Right atrium auricular region (tissue), 2 donors: Measurements from ENCODE around the gene CYP27A1. TPM values are rescaled to one million over a fixed set of nuclear protein-coding genes. Genes with fewer than 3 reads are reported as not detected.

Experiments
- DNase-seq: peaks from one replicate; pipeline ENCODE4 v3.0.0-alpha.2; 2019; ENCODE audit warnings: low spot score
- H3K27ac ChIP-seq, 2 donors: fragments of 200-600 bp; sonication (generic); 1 replicate in 1 of 2; 2 replicates in 1 of 2; pipeline ENCODE4 v1.5.1; 2016 to 2019
- H3K27me3 ChIP-seq, 2 donors: fragments of 200-600 bp; sonication (generic); one replicate each; pipeline versions ENCODE4 v1.5.1 to v1.6.0; 2017 to 2019
- H3K36me3 ChIP-seq: fragments of 200-600 bp; sonication (generic); one replicate; pipeline ENCODE4 v1.5.1; 2016
- H3K4me1 ChIP-seq, 2 donors: fragments of 200-600 bp; sonication (generic); one replicate each; pipeline versions ENCODE4 v1.5.1 to v1.6.0; 2017 to 2019
- H3K4me3 ChIP-seq, 2 donors: fragments of 200-600 bp; sonication (generic); 1 replicate in 1 of 2; 2 replicates in 1 of 2; pipeline ENCODE4 v1.5.1; 2017 to 2019; ENCODE audit warnings: mild to moderate bottlenecking in 1 of 2, moderate library complexity in 1 of 2
- H3K9me3 ChIP-seq, 2 donors: fragments of 200-600 bp; sonication (generic); one replicate each; pipeline ENCODE4 v1.5.1; 2019
- total RNA-seq, 2 donors: library from RNA; depleted of rRNA; stranded (reverse); fragments of >200 nt; gene quantifications; one replicate each; pipeline ENCODE4 v1.1.0, GENCODE V29; 2016
- TF ChIP-seq, protein P1 (sequence below), 2 donors: fragments of 200-600 bp; sonication (generic); IDR thresholded peaks; one replicate each; pipeline ENCODE4 v1.5.1; 2019; ENCODE audit warnings: antibody characterized with exemption in 2 of 2

Gene CYP27A1
- total RNA-seq, 2 donors from 2014 or later = 17.2 to 23.4 TPM

DNA sequence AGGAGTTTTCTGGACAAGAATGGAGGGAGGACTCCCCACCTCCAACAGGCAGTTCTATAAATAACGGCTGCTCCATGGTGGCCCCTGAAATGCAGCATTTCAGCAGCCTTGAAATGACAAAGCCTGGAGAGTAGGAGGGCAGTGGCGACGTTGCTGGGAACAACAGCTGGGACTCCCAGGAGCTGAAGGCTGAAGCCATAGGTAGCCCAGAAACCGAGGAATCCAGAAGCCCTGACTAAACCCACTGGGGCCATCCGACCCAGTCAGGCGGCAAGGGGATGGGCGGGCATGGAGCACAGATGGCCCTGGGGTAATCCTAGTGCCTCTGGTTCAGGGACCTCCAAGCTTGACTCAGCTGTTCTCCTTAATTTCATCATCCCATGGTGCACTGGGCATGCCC, 40.7 kb downstream of the CYP27A1 start:
- H3K27me3 ChIP-seq = no peaks in the 10 kb centered on the region
- no peaks in the 10 kb centered on the region for H3K9me3 ChIP-seq
- H3K4me3 ChIP-seq = no peak overlapping the region
- no peaks in the 10 kb centered on the region for H3K4me1 ChIP-seq
- H3K36me3 ChIP-seq = no peaks in the 10 kb centered on the region
- TF ChIP-seq, protein P1, sequence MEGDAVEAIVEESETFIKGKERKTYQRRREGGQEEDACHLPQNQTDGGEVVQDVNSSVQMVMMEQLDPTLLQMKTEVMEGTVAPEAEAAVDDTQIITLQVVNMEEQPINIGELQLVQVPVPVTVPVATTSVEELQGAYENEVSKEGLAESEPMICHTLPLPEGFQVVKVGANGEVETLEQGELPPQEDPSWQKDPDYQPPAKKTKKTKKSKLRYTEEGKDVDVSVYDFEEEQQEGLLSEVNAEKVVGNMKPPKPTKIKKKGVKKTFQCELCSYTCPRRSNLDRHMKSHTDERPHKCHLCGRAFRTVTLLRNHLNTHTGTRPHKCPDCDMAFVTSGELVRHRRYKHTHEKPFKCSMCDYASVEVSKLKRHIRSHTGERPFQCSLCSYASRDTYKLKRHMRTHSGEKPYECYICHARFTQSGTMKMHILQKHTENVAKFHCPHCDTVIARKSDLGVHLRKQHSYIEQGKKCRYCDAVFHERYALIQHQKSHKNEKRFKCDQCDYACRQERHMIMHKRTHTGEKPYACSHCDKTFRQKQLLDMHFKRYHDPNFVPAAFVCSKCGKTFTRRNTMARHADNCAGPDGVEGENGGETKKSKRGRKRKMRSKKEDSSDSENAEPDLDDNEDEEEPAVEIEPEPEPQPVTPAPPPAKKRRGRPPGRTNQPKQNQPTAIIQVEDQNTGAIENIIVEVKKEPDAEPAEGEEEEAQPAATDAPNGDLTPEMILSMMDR (IDR thresholded peaks at IDR 0.05) = no peak
- H3K27ac ChIP-seq = no peak overlapping the region
- DNase-seq = peak; percentile 42

DNA sequence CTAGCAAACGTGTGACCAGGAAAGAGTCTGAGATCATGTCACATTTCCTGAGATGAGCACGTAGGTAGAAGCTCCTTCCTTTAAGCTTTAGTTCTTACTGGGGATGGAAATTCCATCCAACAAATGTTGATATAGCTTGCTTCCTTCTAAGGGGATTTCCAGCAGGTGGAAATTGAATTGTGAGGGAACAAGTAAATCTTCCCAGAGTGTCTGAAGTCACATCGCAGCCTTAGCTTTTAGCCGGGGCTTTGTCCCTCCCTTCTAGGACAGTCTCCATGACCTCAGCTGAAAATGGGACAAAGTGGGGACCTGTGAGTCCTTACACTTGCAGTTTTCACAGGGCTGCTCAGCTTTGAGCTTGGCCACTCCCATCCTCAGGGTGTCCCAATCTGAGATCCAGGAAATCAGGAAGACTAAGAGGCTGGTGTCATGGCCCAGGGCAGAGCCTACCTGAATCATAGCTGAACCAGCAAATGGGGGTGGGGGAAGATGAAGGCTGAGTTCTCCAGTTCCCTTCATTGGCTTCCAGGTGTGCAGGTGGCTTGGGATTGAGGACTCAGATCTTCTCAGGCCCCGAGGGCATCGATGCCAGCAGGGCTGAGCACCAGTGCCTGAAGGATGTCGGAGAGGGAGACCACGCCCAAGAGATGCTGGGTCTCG, 41.4 kb downstream of the CYP27A1 start:
- TF ChIP-seq, protein P1 (IDR thresholded peaks at IDR 0.05) = no peak
- H3K27me3 ChIP-seq = no peaks in the 10 kb centered on the region

DNA sequence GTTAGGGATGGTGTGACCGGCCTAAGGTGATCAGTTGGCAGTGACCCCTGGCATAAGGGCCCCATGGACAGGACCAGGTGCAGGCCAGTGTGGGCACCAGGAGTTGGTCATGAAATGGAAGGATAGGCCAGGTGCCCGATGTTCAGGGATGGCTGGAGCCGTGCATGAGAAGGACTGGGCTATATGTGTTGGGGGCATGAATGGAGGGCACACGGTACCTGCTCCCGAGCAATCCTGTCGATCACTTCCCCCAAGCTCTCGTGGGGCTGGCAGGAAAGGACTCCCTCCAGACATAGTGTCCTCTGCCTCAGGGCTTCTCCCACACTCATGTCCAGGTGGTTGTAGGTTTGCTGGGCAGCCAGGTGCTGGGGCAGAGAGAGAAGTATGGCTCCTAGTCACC, 42.1 kb downstream of the CYP27A1 start:
- Histone ChIP-seq H3K4me3 (no peak overlapping the region), H3K36me3 (no peaks in the 10 kb centered on the region), H3K4me1 (no peaks in the 10 kb centered on the region), H3K27me3 (no peaks in the 10 kb centered on the region), H3K9me3 (no peaks in the 10 kb centered on the region), H3K27ac (no peak overlapping the region)
- TF ChIP-seq, protein P1 (IDR thresholded peaks at IDR 0.05) = no peak
- DNase-seq = peak; percentile 36

More for the DNA sequence above, 41.4 kb downstream of the CYP27A1 start:
- DNase-seq = peak; percentile 54
- Histone ChIP-seq H3K4me3 (no peak overlapping the region), H3K9me3 (no peaks in the 10 kb centered on the region), H3K27ac (no peak overlapping the region), H3K4me1 (no peaks in the 10 kb centered on the region), H3K36me3 (no peaks in the 10 kb centered on the region)

DNA sequence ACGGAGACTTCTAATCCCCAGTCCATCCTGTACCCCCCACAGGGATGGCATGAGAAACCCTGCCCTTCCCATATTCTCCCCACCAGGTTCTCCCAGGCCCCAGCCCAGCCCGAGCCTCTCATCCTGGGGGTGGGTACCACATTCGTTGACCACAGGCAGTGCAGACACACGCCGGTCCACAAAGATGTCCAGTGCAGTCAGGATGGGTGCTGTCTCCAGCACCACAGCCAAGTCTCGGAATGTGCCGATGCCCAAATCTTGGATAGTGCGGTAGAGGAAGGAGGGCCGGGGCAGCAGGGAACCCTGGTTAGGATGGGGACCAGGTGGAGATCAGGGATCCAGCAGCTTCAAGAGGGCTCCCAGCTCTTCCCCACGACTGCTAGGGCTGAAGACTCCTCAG, 44.8 kb downstream of the CYP27A1 start:
- no peaks in the 10 kb centered on the region for H3K36me3 ChIP-seq
- H3K27ac ChIP-seq = no peak overlapping the region
- no peaks in the 10 kb centered on the region for H3K9me3 ChIP-seq
- TF ChIP-seq, protein P1 (IDR thresholded peaks at IDR 0.05) = no peak
- no peaks in the 10 kb centered on the region for H3K27me3 ChIP-seq
- H3K4me1 ChIP-seq = peaks cover 0 to 8% of the 10 kb centered on the region in 2 donors
- no peak overlapping the region for H3K4me3 ChIP-seq
- peak; percentile 32 for DNase-seq

DNA sequence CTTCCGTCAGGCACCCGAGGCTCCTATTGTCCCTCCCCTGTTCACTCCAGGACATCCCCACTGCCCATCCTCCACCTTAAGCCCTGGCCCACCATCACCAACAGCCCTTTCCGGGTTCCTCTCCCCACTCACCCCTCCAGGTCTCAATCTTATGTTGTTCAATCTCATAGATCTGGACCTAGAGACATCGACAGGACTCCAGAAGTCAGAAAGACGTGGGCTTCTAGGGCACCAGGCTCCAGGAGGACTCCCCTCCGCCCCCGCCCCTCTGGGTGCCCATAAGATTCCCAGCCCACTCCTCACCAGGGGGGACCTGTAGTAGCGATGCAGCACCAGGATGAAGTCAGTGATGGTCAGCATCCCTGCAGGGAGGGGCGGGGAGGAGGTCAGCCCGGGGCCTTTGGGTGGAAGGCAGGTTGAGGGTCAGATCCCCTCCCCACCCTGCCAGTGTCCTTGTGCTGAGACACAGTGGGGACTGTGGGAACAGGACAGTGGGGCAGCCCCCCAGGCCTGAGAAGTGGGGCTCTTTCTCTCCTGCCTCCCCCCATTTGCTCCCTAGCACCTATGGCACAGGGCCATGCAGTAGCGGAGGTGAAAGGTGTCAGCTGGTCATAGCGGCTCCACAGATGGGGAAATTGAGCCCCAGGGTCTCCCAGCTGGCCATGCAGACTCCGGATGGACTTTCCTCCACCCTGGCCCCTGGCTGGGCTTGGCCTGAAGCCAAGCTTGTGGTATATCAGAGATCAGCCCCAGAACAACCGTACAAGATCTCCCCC, 45.9 kb downstream of the CYP27A1 start:
- Histone ChIP-seq H3K4me3 (no peak overlapping the region), H3K9me3 (no peaks in the 10 kb centered on the region), H3K36me3 (no peaks in the 10 kb centered on the region), H3K27ac (no peak overlapping the region), H3K27me3 (no peaks in the 10 kb centered on the region), H3K4me1 (peaks cover 0 to 15% of the 10 kb centered on the region in 2 donors)
- TF ChIP-seq, protein P1 (IDR thresholded peaks at IDR 0.05) = no peak
- peak; percentile 44 for DNase-seq
